Measurements from ENCODE around the gene GNA12.

DNA sequence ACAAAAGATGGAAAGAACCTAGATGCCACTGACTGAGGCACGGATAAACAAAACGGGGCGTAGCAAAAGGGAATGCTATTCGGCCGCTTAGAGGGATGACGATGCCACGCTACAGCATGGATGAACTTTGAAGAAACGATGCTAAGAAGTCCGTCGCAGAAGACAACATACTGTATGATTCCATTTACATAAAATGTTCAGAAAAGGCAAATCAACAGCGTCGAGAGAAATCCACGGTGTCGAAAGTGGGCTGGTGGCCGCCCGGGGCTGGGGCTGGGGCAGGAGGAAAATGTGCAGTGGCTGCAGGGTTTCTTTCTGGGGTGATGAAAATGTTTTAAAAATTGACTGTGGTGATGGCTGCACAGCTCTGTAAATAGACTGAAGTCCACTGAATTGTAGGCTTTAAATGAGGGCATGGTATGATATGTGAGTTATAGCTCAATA, 24.1 kb downstream of the GNA12 start:
- TF ChIP-seq GATA2 (IDR thresholded peaks at IDR 0.05; ENCODE audit: low read depth, low read length) (no peak), GATA3 (IDR thresholded peaks at IDR 0.05; ENCODE audit: low read depth, low read length) (no peak)

Data from SH-SY5Y (cell line).